ENCODE measurements around the gene GANAB. TPM values are rescaled to one million over a fixed set of nuclear protein-coding genes. Genes with fewer than 3 reads are reported as not detected.

The GANAB gene
- total RNA-seq, 1 experiment from 2014 or later: 475 TPM

DNA sequence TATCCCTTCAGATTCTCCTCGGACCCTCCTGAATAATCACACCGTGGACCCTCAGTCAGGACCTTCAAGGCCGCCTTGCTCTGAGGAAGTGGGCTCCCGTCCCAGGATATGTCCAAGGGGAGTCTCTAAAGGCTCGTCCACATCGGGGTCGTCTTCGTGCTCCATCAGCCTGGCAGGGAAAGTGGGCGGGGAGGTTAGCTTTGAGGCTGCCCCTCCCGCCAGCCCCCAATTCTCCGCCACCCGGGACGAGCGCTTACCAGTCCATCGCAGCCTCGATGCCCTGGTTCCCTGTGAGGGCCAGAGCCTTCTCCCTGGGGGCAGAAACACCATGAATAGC is 32.0 kb upstream of the GANAB start:
- Histone ChIP-seq H3K36me3 (ENCODE audit: insufficient read depth, low read length, poor library complexity, severe bottlenecking) (peaks cover 32% of the 10 kb centered on the region), H3K9me3 (ENCODE audit: low read depth, low read length, poor library complexity, severe bottlenecking) (no peaks in the 10 kb centered on the region), H3K4me1 (ENCODE audit: insufficient read depth, low read length, poor library complexity, severe bottlenecking) (peaks cover 25% of the 10 kb centered on the region), H3K27ac (ENCODE audit: low read depth, low read length, poor library complexity, severe bottlenecking) (peak overlapping the region; percentile 84), H3K27me3 (replicated peaks; ENCODE audit: insufficient read depth, low read depth, low read length, poor library complexity) (no peaks in the 10 kb centered on the region), H3K4me3 (ENCODE audit: low read depth, low read length, poor library complexity, severe bottlenecking) (peak overlapping the region; percentile 85)
- ChIA-PET CTCF (no interaction called here), POLR2A (ENCODE audit: low non-redundant PET) (no interaction called here)
- no TSS peak for BruUV-seq (replicated peaks)
- DNase-seq (ENCODE audit: low spot score): no peak
- TF ChIP-seq, protein P1, sequence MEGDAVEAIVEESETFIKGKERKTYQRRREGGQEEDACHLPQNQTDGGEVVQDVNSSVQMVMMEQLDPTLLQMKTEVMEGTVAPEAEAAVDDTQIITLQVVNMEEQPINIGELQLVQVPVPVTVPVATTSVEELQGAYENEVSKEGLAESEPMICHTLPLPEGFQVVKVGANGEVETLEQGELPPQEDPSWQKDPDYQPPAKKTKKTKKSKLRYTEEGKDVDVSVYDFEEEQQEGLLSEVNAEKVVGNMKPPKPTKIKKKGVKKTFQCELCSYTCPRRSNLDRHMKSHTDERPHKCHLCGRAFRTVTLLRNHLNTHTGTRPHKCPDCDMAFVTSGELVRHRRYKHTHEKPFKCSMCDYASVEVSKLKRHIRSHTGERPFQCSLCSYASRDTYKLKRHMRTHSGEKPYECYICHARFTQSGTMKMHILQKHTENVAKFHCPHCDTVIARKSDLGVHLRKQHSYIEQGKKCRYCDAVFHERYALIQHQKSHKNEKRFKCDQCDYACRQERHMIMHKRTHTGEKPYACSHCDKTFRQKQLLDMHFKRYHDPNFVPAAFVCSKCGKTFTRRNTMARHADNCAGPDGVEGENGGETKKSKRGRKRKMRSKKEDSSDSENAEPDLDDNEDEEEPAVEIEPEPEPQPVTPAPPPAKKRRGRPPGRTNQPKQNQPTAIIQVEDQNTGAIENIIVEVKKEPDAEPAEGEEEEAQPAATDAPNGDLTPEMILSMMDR (conservative IDR thresholded peaks at IDR 0.05; ENCODE audit: low read depth, low read length): no peak
- no peak for TF ChIP-seq EZH2 (IDR thresholded peaks at IDR 0.05; ENCODE audit: borderline replicate concordance, low read depth, low read length, poor library complexity, severe bottlenecking)
- intact Hi-C loops (cut with micrococcal nuclease; ENCODE audit: unreplicated experiment): no loop called here

DNA sequence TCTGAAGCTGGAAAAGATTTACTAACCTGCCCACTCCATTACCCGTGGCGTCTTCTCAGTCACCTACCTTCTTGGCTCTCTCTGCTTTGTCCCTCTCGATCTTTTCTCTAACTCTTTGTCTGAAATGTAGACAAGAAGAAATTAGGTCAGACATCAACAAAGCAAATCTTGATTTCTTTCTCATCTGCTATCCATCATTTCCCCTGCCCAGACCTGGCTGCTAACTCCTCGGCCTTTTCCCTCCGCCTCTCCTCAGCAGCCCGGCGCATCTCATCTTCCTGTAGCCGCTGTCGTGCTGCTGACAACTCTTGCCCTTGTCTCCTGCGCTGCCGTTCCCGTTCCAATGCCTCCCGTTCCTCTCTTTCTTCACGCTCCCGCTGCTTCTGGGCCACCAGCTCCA is 31.3 kb upstream of the GANAB start:
- intact Hi-C loops (cut with micrococcal nuclease; ENCODE audit: unreplicated experiment): no loop called here
- peaks cover 31% of the 10 kb centered on the region for H3K4me1 ChIP-seq (ENCODE audit: insufficient read depth, low read length, poor library complexity, severe bottlenecking)
- ChIA-PET CTCF (no interaction called here), POLR2A (ENCODE audit: low non-redundant PET) (interaction anchor here (1.0 kb wide), 1 partner anchor 13 kb away, joined by 4 read pairs; the partner anchor contains the start of genes C11orf98 and CSKMT)
- no peaks in the 10 kb centered on the region for H3K27me3 ChIP-seq (replicated peaks; ENCODE audit: insufficient read depth, low read depth, low read length, poor library complexity)
- H3K27ac ChIP-seq (ENCODE audit: low read depth, low read length, poor library complexity, severe bottlenecking): peak overlapping the region; percentile 26
- TF ChIP-seq EZH2 (IDR thresholded peaks at IDR 0.05; ENCODE audit: borderline replicate concordance, low read depth, low read length, poor library complexity, severe bottlenecking): no peak
- TF ChIP-seq, protein P1 (conservative IDR thresholded peaks at IDR 0.05; ENCODE audit: low read depth, low read length): no peak
- H3K36me3 ChIP-seq (ENCODE audit: insufficient read depth, low read length, poor library complexity, severe bottlenecking): peaks cover 39% of the 10 kb centered on the region
- DNase-seq (ENCODE audit: low spot score): no peak
- H3K4me3 ChIP-seq (ENCODE audit: low read depth, low read length, poor library complexity, severe bottlenecking): peak overlapping the region; percentile 85
- BruUV-seq (replicated peaks): no TSS peak
- H3K9me3 ChIP-seq (ENCODE audit: low read depth, low read length, poor library complexity, severe bottlenecking): no peaks in the 10 kb centered on the region

DNA sequence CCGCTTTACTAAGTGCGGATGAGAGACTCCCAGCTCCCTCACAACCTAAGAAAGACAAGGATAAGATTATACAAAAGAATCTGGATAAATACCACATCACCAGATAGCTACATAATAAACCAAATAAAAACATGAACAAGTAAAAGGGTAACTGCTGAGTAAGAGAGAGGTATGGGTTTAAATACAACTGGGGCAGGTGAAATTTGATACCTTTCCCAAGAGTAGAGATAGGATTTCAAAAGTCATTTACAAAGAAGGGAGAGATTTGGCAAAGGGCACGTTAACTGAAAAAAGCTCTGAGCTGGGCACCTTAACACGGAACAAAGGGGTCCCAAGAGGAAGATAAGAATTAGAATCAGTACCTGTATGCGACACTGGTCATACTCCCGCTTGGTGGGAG is 30.7 kb upstream of the GANAB start:
- TF ChIP-seq, protein P1 (conservative IDR thresholded peaks at IDR 0.05; ENCODE audit: low read depth, low read length): no peak
- no peak for TF ChIP-seq EZH2 (IDR thresholded peaks at IDR 0.05; ENCODE audit: borderline replicate concordance, low read depth, low read length, poor library complexity, severe bottlenecking)
- Histone ChIP-seq H3K27ac (ENCODE audit: low read depth, low read length, poor library complexity, severe bottlenecking) (peak overlapping the region; percentile 26), H3K4me1 (ENCODE audit: insufficient read depth, low read length, poor library complexity, severe bottlenecking) (peaks cover 37% of the 10 kb centered on the region), H3K9me3 (ENCODE audit: low read depth, low read length, poor library complexity, severe bottlenecking) (no peaks in the 10 kb centered on the region), H3K27me3 (replicated peaks; ENCODE audit: insufficient read depth, low read depth, low read length, poor library complexity) (no peaks in the 10 kb centered on the region), H3K4me3 (ENCODE audit: low read depth, low read length, poor library complexity, severe bottlenecking) (no peak overlapping the region), H3K36me3 (ENCODE audit: insufficient read depth, low read length, poor library complexity, severe bottlenecking) (peaks cover 39% of the 10 kb centered on the region)
- ChIA-PET CTCF (interaction anchor here (0.5 kb wide), 1 partner anchor 188 kb away, joined by 5 read pairs; no protein-coding TSS in a partner anchor), POLR2A (ENCODE audit: low non-redundant PET) (interaction anchor here (1.0 kb wide), 1 partner anchor 12 kb away, joined by 4 read pairs; the partner anchor contains the start of genes C11orf98 and CSKMT)
- no peak for DNase-seq (ENCODE audit: low spot score)
- BruUV-seq (replicated peaks): no TSS peak
- intact Hi-C loops (cut with micrococcal nuclease; ENCODE audit: unreplicated experiment): no loop called here

Measured in A673 (cell line).